Lung (tissue), 12 donors: ENCODE measurements around the gene FAM210A. TPM values are rescaled to one million over a fixed set of nuclear protein-coding genes. Genes with fewer than 3 reads are reported as not detected.

Source experiments
- ATAC-seq: fragments of 200-7000 bp; cut with Tn5 transposase; one replicate; pipeline ENCODE4 v1.9.1; 2020; ENCODE audit warnings: moderate number of reproducible peaks; ENCODE audit not compliant: insufficient read depth, low FRiP score
- DNase-seq, 3 donors: peaks; one replicate each; pipeline ENCODE4 v3.0.0-alpha.2; 2013 to 2017
- H3K27ac ChIP-seq, 2 donors: one replicate each; pipeline ENCODE4 v1.5.1; 2013; ENCODE audit warnings: mild to moderate bottlenecking in 2 of 2, moderate library complexity in 2 of 2, control low read depth in 1 of 2, inconsistent platforms in 1 of 2, low read depth in 1 of 2, low read length in 1 of 2
- H3K27me3 ChIP-seq, 3 donors: one replicate each; pipeline ENCODE4 v1.5.1; 2013; ENCODE audit warnings: low read length in 2 of 3; ENCODE audit not compliant: control insufficient read depth in 3 of 3, insufficient read depth in 3 of 3
- H3K36me3 ChIP-seq, 4 donors: one replicate each; pipeline ENCODE4 v1.5.1; 2013; ENCODE audit warnings: low read length in 4 of 4, mild to moderate bottlenecking in 1 of 4, moderate library complexity in 1 of 4; ENCODE audit not compliant: control insufficient read depth in 4 of 4, insufficient read depth in 4 of 4
- H3K4me1 ChIP-seq, 5 donors: one replicate each; pipeline ENCODE4 v1.5.1; 2013; ENCODE audit warnings: low read length in 5 of 5, mild to moderate bottlenecking in 2 of 5, moderate library complexity in 1 of 5; ENCODE audit not compliant: control insufficient read depth in 5 of 5, insufficient read depth in 5 of 5
- H3K4me3 ChIP-seq: one replicate; pipeline ENCODE4 v1.5.1; 2013; ENCODE audit warnings: mild to moderate bottlenecking, control low read depth, moderate library complexity
- H3K9ac ChIP-seq, 2 donors: one replicate each; pipeline ENCODE4 v1.5.1; 2013; ENCODE audit warnings: low read length in 2 of 2, control low read depth in 1 of 2; ENCODE audit not compliant: insufficient read depth in 1 of 2
- H3K9me3 ChIP-seq, 4 donors: one replicate each; pipeline ENCODE4 v1.5.1; 2013; ENCODE audit warnings: low read length in 3 of 4, mild to moderate bottlenecking in 1 of 4, moderate library complexity in 1 of 4; ENCODE audit not compliant: control insufficient read depth in 4 of 4, insufficient read depth in 3 of 4
- CTCF ChIP-seq: IDR thresholded peaks from 2 replicates; pipeline ENCODE4 v1.5.1; 2012; ENCODE audit warnings: mild to moderate bottlenecking; ENCODE audit errors: control extremely low read depth, extremely low read depth
- WGBS, 2 donors: extraction: QIAGEN DNeasy Blood & Tissue Kit; methylation state at CpG; one replicate each; pipeline ENCODE4 v1.1.7; 2013; 5-methylcytosine and 5-hydroxymethylcytosine counted together
- polyA plus RNA-seq, 2 donors: library from polyadenylated mRNA; stranded (reverse); fragments of 200-250 nt; gene quantifications; one replicate each; pipeline ENCODE4 v1.2.1, GENCODE V29; 2013
- total RNA-seq, 2 donors: library from RNA; depleted of rRNA in 1 of 2; stranded (reverse); fragments of >200 nt in 1 of 2; gene quantifications; one replicate each; pipeline ENCODE4 v1.2.1, GENCODE V29; 2014 to 2021
- donor health status: control.
- donor health status: control.
- donor health status: Bipolar disorder and iron deficiency.
- donor health status: healthy.
- donor health status: DM: yes; HTN: yes; CAD: no.

The FAM210A gene
- total and polyA plus RNA-seq, 4 donors: 4.2 to 20.2 (median 8.4) TPM

- H3K9me3 ChIP-seq: peaks cover 0 to 6% (median 0%) of the 10 kb centered on the region in 4 donors
- peaks cover 0 to 5% (median 0%) of the 10 kb centered on the region in 5 donors for H3K4me1 ChIP-seq
- DNase-seq: no peak
- TF ChIP-seq CTCF: no peak
- H3K4me3 ChIP-seq: no peak overlapping the region
- H3K36me3 ChIP-seq: peaks cover 0 to 5% (median 1%) of the 10 kb centered on the region in 4 donors
- ATAC-seq: no peak
- WGBS, 2 donors: 94 to 95% methylated on average over 8 of the region's 8 CpGs
- H3K27me3 ChIP-seq: no peaks in the 10 kb centered on the region
- H3K27ac ChIP-seq: no peak overlapping the region
- H3K9ac ChIP-seq: no peak overlapping the region
These were observed 98.7 kb downstream of the FAM210A start for GRCh38 chr18:13627639-13628038.

- Histone ChIP-seq H3K4me1 (peaks cover 0 to 5% (median 0%) of the 10 kb centered on the region in 5 donors), H3K27ac (no peak overlapping the region), H3K4me3 (no peak overlapping the region), H3K9ac (no peak overlapping the region), H3K36me3 (peaks cover 0 to 3% (median 0%) of the 10 kb centered on the region in 4 donors), H3K9me3 (no peaks in the 10 kb centered on the region), H3K27me3 (no peaks in the 10 kb centered on the region)
- 80 to 90% methylated on average over 2 of the region's 2 CpGs for WGBS, 2 donors
- DNase-seq: no peak
- ATAC-seq: no peak
- no peak for TF ChIP-seq CTCF
These were observed 99.8 kb downstream of the FAM210A start for GRCh38 chr18:13626544-13626908.

GRCh38 chr18:13625843-13626543 is 100.4 kb downstream of the FAM210A start:
- H3K4me1 ChIP-seq: peaks cover 0 to 5% (median 0%) of the 10 kb centered on the region in 5 donors
- ATAC-seq (no peak), DNase-seq (no peak)
- no peak overlapping the region for H3K4me3 ChIP-seq
- WGBS, 2 donors: 91 to 97% methylated on average over 8 of the region's 8 CpGs
- H3K9ac ChIP-seq: no peak overlapping the region
- peaks cover 0 to 7% (median 0%) of the 10 kb centered on the region in 4 donors for H3K36me3 ChIP-seq
- TF ChIP-seq CTCF: no peak
- H3K27ac ChIP-seq: no peak overlapping the region
- H3K9me3 ChIP-seq: no peaks in the 10 kb centered on the region
- no peaks in the 10 kb centered on the region for H3K27me3 ChIP-seq
